K562 (cell line): Measurements from ENCODE around the gene ERVK3-1.

Experiments
- HNRNPK ChIP-seq: fragments of 200-400 bp; formaldehyde crosslinking; IDR thresholded peaks from one replicate; pipeline ENCODE4 v1.6.1; 2018; ENCODE audit warnings: mild to moderate bottlenecking, low read depth, low read length; ENCODE audit not compliant: poor library complexity, severe bottlenecking
- NRF1 ChIP-seq, 2 experiments: fragments of 450-650 bp; IDR thresholded peaks in 1 of 2; conservative IDR thresholded peaks in 1 of 2; 2 replicates each; pipeline ENCODE4 v1.6.1; 2014; ENCODE audit warnings: mild to moderate bottlenecking in 2 of 2
- SMAD1 ChIP-seq: fragments of 150-350 bp; IDR thresholded peaks from 2 replicates; pipeline ENCODE4 v1.6.1; 2014; ENCODE audit warnings: low read length, low read depth; ENCODE audit not compliant: partially characterized antibody

DNA sequence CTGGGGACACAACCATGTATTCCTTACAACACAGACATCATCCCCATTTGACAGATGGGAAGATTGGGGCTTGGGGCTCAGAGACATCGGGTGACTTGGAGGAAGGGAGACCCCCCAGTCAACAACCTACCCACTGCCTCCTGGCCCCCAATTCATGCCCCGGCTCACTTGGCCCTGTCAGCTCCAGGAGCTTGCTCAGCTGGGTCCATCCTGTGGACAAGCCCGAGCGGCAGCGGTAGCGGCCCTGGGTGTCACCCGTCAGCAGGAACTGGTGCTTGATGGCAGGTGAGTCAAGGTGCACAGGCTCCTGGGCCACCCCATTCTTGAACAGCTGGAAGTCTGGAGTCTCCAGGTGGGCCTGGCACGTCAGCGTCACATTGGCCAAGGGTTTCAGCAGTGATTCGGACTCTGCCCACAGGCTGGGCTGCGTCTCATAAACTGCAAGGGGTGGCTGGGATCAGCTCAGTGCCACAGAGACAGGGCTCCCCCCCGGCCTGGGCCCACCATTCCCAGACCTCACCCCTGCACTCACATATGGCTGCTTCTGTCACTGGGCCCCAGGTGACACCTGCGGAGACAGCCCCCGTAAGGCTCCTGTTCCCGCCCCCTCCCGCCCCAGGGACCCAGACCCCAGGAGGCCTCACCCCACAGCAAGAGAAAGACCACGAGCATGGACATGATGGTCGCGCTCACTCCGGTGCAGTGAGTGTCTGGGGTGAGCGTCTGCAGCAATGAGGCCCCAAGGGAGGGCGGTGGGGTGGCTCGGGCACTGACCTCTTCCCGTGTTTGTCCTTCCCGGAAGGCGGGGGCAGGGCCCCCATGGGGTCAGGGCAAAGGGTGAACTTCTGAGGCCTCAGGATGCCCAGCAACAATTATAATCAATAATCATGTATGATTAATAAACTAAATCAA lies 47.8 kb downstream of the ERVK3-1 start, which contains the start of gene A1BG:
- no peak for TF ChIP-seq HNRNPK
- TF ChIP-seq NRF1 (conservative IDR thresholded peaks at IDR 0.05 in 1 of 2, IDR thresholded peaks at IDR 0.05 in 1 of 2): no peak
- TF ChIP-seq SMAD1: no peak
